Right lobe of liver (tissue), 6 donors: ENCODE data around the gene LDLRAD3. TPM values are rescaled to one million over a fixed set of nuclear protein-coding genes. Genes with fewer than 3 reads are reported as not detected.
A peak's percentile ranks its signal among the peaks of the same experiment; 100 is the strongest.

Source experiments
- ATAC-seq, 4 donors: fragments of 200-7000 bp; cut with Tn5 transposase; one replicate each; pipeline ENCODE4 v1.9.1; 2020; ENCODE audit warnings: mild to moderate bottlenecking in 4 of 4, moderate library complexity in 4 of 4
- DNase-seq, 3 donors: peaks; one replicate each; pipeline ENCODE4 v3.0.0-alpha.2; 2020
- H3K27ac ChIP-seq, 3 donors: fragments of 200-600 bp; one replicate each; pipeline ENCODE4 v1.8.0; 2022
- H3K27me3 ChIP-seq, 2 donors: fragments of 200-600 bp; one replicate each; pipeline ENCODE4 v1.8.0; 2022
- H3K36me3 ChIP-seq, 4 donors: fragments of 200-600 bp; sonication (generic) in 1 of 4; one replicate each; pipeline versions ENCODE4 v1.5.1 to v1.8.0; 2017 to 2022; ENCODE audit warnings: control low read depth in 1 of 4
- H3K4me1 ChIP-seq, 4 donors: fragments of 200-600 bp; sonication (generic) in 1 of 4; one replicate each; pipeline versions ENCODE4 v1.5.1 to v1.8.0; 2017 to 2022; ENCODE audit warnings: control low read depth in 1 of 4
- H3K4me3 ChIP-seq, 3 donors: fragments of 200-600 bp; one replicate each; pipeline ENCODE4 v1.8.0; 2022
- H3K9me3 ChIP-seq, 4 donors: fragments of 200-600 bp; sonication (generic) in 1 of 4; one replicate each; pipeline versions ENCODE4 v1.5.1 to v1.8.0; 2017 to 2022; ENCODE audit warnings: control low read depth in 1 of 4
- CTCF ChIP-seq, 4 donors: fragments of 200-600 bp in 3 of 4; fragments of 450-650 bp in 1 of 4; IDR thresholded peaks; one replicate each; pipeline versions ENCODE4 v1.5.1 to v1.8.0; 2016 to 2022; ENCODE audit warnings: antibody characterized with exemption in 4 of 4, mild to moderate bottlenecking in 2 of 4
- POLR2A ChIP-seq: fragments of 450-650 bp; IDR thresholded peaks from one replicate; pipeline ENCODE4 v1.6.1; 2017; ENCODE audit warnings: antibody characterized with exemption, mild to moderate bottlenecking
- WGBS: methylation state at CpG from one replicate; pipeline ENCODE4 v1.1.6; 2018; ENCODE audit warnings: low coverage, low lambda C conversion rate; ENCODE audit not compliant: insufficient coverage; ENCODE audit errors: missing lambda C conversion rate; 5-methylcytosine and 5-hydroxymethylcytosine counted together
- intact Hi-C, 2 donors: fragments of 100-400 bp; cut with DNase I; formaldehyde crosslinking; loops; one replicate each; pipeline versions ENCODE4 v1.11.2 to v1.14.1; 2022
- total RNA-seq, 6 experiments: library from RNA; depleted of rRNA in 2 of 6; stranded (reverse); fragments of >200 nt in 2 of 6; fragmentation: NEBNext Ultra II Directional in 3 of 6; extraction: Animal tissue kit (Norgen Biotek cat#: 25700) in 3 of 6; gene quantifications; one replicate each; pipeline versions ENCODE4 v1.1.0 to v1.2.4, GENCODE V29; 2016 to 2023
- donor health status: DM: no; HTN: yes; CAD: no.
- donor health status: DM: no; HTN: no; CAD: no.
- donor health status: DM: no; HTN: no; CAD: no.
- donor health status: DM: no; HTN: yes; CAD: no.
- donor health status: DM: no; HTN: yes; CAD: no.

The LDLRAD3 gene
- total RNA-seq, 6 experiments from 2014 or later, result 0.62 to 3.3 (median 2.7) TPM

DNA sequence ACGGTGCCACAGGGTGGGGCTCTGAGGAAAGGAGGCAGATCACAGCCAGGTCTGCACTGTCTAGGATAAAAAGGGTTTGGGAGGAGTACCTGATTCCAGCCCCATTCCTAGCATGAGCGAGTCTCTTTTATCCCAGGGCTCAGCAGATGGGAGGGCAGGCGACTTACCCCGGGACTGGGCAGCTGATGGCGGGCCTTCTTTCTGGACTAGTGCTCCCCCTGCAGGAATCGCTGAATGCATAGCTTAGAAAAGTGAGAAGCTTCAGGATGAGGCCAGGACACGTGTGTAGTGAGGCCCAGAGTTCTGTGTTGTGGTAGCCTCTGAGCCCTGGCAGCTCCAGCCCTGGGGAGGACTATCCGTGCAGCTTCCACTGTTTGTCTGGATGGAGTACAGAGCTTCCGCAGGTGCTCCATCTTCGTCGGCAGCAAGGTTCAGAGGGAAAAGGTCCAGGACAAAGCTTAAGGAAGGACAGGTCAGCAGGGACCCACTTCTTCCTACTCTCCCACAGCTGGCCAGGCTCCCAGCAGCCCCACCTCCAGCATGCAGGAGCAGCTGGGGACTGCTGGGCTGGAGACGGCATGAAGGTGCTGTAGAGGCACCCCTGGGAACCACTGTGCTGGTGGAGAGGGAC lies 315.0 kb downstream of the LDLRAD3 start:
- WGBS, result 19% methylated on average over 9 of the region's 12 CpGs

DNA sequence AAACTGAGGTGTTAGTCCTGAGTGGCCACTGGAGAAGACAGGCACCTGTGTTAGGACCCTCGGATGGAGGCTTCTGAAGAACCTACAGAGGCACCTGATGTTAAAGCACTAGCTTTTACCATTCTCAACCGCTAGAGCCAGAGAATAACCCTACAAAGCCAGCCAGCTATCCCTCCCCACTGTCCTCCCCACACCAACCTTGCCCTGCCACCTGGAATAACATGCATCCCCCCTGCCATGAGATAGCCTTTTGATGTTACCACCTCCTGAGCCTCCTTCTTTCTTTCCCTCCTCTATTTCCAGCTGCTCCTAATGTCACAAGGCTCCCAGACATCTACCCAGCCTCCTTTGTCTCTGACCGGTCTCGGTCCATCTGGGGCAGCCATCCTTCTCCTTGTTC lies 317.2 kb downstream of the LDLRAD3 start:
- Histone ChIP-seq H3K9me3 (no peaks in the 10 kb centered on the region), H3K4me1 (peaks cover 0 to 4% (median under 1%) of the 10 kb centered on the region in 4 donors), H3K27ac (no peak overlapping the region), H3K36me3 (no peaks in the 10 kb centered on the region), H3K27me3 (no peaks in the 10 kb centered on the region), H3K4me3 (no peak overlapping the region)
- WGBS, result 78% methylated on average over 3 of the region's 4 CpGs
- ATAC-seq, result no peak
- TF ChIP-seq POLR2A (no peak), CTCF (IDR thresholded peaks at IDR 0.05) (no peak)
- intact Hi-C loops, result loop anchor here (10.0 kb wide), 2 partner anchors 436 to 646 kb away; partner anchors contain the start of gene FJX1 (in 1 of the 2)
- no peak for DNase-seq

More for the DNA sequence above, 315.0 kb downstream of the LDLRAD3 start:
- DNase-seq (peak; percentile 57 to 63 (median 58)), ATAC-seq (peak; percentile 83 to 96 (median 88))
- no peaks in the 10 kb centered on the region for H3K9me3 ChIP-seq
- H3K27me3 ChIP-seq, result no peaks in the 10 kb centered on the region
- TF ChIP-seq CTCF (IDR thresholded peaks at IDR 0.05) (peak; percentile 49 to 73 (median 57)), POLR2A (no peak)
- H3K27ac ChIP-seq, result no peak overlapping the region
- no peaks in the 10 kb centered on the region for H3K4me1 ChIP-seq
- intact Hi-C loops, result no loop called here
- H3K4me3 ChIP-seq, result no peak overlapping the region
- no peaks in the 10 kb centered on the region for H3K36me3 ChIP-seq

DNA sequence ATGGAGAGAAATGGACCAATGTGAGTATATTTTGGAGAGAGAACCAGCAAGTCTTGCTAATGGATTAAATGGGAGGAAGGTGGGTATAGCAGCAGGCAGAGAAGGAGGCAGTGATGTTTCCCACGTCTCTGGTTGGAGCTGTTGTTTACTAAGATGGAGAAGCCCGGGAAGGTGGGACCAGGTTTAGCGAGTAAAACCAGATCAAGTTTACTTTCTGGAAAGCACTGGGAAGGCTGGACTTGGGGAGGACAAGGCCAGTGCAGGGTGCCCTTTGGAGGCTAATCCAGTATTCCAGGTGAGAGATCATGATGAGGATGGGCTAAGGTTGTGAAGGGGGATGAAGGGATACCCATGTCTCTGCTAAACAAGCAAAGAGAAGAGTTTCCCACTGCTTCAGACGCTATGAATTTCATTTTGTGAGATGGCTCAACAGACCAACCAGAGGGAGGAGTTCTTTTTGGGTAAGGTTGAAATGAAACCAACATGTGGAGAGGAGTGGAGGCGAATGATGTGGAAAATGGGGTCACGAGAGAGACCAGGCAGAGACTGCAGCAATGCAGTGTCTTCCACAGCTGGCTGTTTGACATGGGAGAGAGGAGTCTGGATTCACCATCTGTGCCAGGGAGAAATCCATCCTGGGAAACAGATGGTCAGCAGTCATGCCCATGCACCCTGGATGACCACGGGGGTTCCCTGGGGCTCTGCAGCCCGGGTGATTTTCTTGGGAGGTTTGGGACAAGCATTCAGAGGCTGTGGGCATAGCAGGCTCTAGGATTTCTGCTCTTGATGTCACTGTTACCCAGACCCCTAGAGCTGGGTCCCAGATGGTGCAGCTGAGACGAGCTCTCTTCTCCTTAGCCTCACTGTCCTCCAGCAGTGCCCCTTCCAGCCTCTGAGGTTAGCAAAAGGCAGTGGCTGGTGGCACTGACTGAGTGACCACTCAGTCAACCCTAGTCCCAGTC lies 320.4 kb downstream of the LDLRAD3 start:
- intact Hi-C loops, result loop anchor here (10.0 kb wide), 2 partner anchors 439 to 649 kb away; partner anchors contain the start of gene FJX1 (in 1 of the 2)
- DNase-seq (no peak), ATAC-seq (no peak)
- no peaks in the 10 kb centered on the region for H3K27me3 ChIP-seq
- no peak overlapping the region for H3K4me3 ChIP-seq
- no peaks in the 10 kb centered on the region for H3K9me3 ChIP-seq
- no peak overlapping the region for H3K27ac ChIP-seq
- WGBS, result 66% methylated on average over 8 of the region's 9 CpGs
- peaks cover 0 to 30% (median 9%) of the 10 kb centered on the region in 4 donors for H3K4me1 ChIP-seq
- TF ChIP-seq POLR2A (no peak), CTCF (IDR thresholded peaks at IDR 0.05) (no peak)
- H3K36me3 ChIP-seq, result no peaks in the 10 kb centered on the region

- Histone ChIP-seq H3K27me3 (no peaks in the 10 kb centered on the region), H3K4me3 (no peak overlapping the region), H3K4me1 (peaks cover 0 to 30% (median 9%) of the 10 kb centered on the region in 4 donors), H3K36me3 (no peaks in the 10 kb centered on the region), H3K9me3 (no peaks in the 10 kb centered on the region), H3K27ac (no peak overlapping the region)
- ATAC-seq (no peak), DNase-seq (no peak)
- intact Hi-C loops, result loop anchor here (10.0 kb wide), 2 partner anchors 440 to 650 kb away; partner anchors contain the start of gene FJX1 (in 1 of the 2)
- TF ChIP-seq CTCF (IDR thresholded peaks at IDR 0.05) (no peak), POLR2A (no peak)
- 90% methylated on average over 5 of the region's 5 CpGs for WGBS
These were observed 321.1 kb downstream of the LDLRAD3 start for GRCh38 chr11:36264973-36265344.
